Activated CD4-positive, alpha-beta T cell treated with anti-CD3 and anti-CD28 coated beads, Interleukin-2, amount 10 ng/mL, durations not matched to agents 7 days and 5 days (primary cell): Measurements from ENCODE around the gene SOX6. TPM values are rescaled to one million over a fixed set of nuclear protein-coding genes. Genes with fewer than 3 reads are reported as not detected.

Experiments used
- CTCF ChIA-PET: fragments of 350-600 bp; sonication (Branson Sonifier 250); formaldehyde crosslinking; loops from one replicate; lab custom pipeline; 2021; ENCODE audit warnings: antibody characterized with exemption; lab: Charles Lee
- POLR2A ChIA-PET: fragments of 350-600 bp; sonication (Branson Sonifier 250); formaldehyde crosslinking; loops from one replicate; lab custom pipeline; 2021; ENCODE audit warnings: antibody characterized with exemption; lab: Charles Lee
- DNase-seq: peaks from one replicate; pipeline ENCODE4 v3.0.0-alpha.2; 2020
- H3K27ac Mint-ChIP-seq: one replicate; pipeline ENCODE4 v1.8.0; 2021; ENCODE audit warnings: mild to moderate bottlenecking, moderate library complexity, mixed read lengths
- H3K27me3 Mint-ChIP-seq: one replicate; pipeline ENCODE4 v1.8.0; 2021; ENCODE audit warnings: mixed read lengths
- H3K36me3 Mint-ChIP-seq: one replicate; pipeline ENCODE4 v1.8.0; 2021; ENCODE audit warnings: low read depth, mixed read lengths
- H3K4me1 Mint-ChIP-seq: one replicate; pipeline ENCODE4 v1.8.0; 2021; ENCODE audit warnings: mixed read lengths
- H3K4me3 Mint-ChIP-seq: one replicate; pipeline ENCODE4 v1.8.0; 2021; ENCODE audit warnings: mild to moderate bottlenecking, moderate library complexity, mixed read lengths
- H3K9me3 Mint-ChIP-seq: one replicate; pipeline ENCODE4 v1.8.0; 2021; ENCODE audit warnings: mixed read lengths
- total RNA-seq, 2 experiments: library from RNA; stranded (reverse); gene quantifications; one replicate each; pipeline ENCODE4 v1.2.3, GENCODE V29; 2021

SOX6 gene
- total RNA-seq, 2 experiments from 2014 or later, result not detected

DNA sequence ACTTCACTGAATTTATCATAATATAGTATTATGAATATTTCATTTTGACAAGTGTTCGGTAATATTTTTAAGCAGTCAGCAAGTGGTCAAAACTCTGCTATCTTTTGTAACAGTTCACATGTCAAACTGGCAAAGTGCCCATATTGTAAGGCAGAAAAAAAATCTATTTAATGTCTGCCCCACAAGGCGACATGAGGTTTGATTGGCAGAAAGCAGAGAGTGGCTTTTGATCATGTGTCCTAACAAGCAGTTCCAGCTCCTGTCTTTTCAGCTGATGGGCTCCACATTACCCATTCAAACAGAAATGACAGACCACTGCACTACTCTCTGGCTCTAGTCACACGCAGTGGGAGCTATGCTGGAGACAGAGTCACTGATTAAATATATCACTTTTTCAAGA is 59.0 kb downstream of the SOX6 start:
- CTCF ChIA-PET, result no interaction called here
- Mint-ChIP-seq H3K9me3 (no peaks in the 10 kb centered on the region), H3K4me1 (no peaks in the 10 kb centered on the region), H3K4me3 (no peak overlapping the region), H3K36me3 (no peaks in the 10 kb centered on the region), H3K27ac (no peak overlapping the region), H3K27me3 (no peaks in the 10 kb centered on the region)
- no peak for DNase-seq
- POLR2A ChIA-PET, result no interaction called here

DNA sequence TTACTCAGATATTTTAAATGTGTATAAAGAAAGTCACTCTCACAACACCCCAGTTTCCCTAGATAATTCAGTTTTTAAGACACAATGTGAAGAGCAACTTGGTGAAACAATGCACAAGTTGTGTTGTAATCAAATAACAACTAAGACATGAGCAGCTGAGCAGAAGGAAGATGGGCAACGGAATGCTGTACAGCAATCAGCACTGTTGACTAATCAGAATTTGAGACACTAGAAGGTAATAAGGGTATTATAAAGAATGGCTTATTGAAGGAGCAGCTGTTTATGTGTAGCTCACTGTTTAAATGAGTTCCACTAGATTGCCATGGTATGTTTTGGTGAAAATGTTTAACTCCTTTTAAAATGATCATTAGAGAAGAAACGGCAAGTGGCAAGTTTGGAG is 60.1 kb downstream of the SOX6 start:
- Mint-ChIP-seq H3K4me1 (no peaks in the 10 kb centered on the region), H3K36me3 (no peaks in the 10 kb centered on the region), H3K27ac (no peak overlapping the region), H3K9me3 (no peaks in the 10 kb centered on the region), H3K4me3 (no peak overlapping the region), H3K27me3 (no peaks in the 10 kb centered on the region)
- ChIA-PET CTCF (no interaction called here), POLR2A (no interaction called here)
- no peak for DNase-seq

DNA sequence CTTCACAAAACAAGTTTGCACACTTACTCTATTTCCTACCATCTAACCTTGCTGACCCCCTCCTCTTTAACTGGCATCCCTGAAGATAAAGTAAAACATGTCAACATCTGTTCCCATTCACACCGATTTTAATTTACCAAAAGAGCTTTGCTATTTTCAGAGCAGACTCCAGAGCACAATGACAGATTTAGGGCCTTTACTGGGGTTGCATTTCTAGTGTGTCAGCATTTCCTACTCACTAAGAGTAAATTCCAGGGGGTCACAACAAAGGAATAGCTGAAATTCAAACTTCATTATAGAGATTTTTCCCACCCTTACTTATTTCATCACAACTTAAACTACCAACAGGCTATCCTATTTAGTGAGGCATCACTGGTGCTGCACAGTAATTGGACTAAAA is 60.8 kb downstream of the SOX6 start:
- Mint-ChIP-seq H3K27me3 (no peaks in the 10 kb centered on the region), H3K9me3 (no peaks in the 10 kb centered on the region), H3K4me1 (no peaks in the 10 kb centered on the region), H3K4me3 (no peak overlapping the region), H3K36me3 (no peaks in the 10 kb centered on the region), H3K27ac (no peak overlapping the region)
- CTCF ChIA-PET, result no interaction called here
- DNase-seq, result no peak
- POLR2A ChIA-PET, result no interaction called here

DNA sequence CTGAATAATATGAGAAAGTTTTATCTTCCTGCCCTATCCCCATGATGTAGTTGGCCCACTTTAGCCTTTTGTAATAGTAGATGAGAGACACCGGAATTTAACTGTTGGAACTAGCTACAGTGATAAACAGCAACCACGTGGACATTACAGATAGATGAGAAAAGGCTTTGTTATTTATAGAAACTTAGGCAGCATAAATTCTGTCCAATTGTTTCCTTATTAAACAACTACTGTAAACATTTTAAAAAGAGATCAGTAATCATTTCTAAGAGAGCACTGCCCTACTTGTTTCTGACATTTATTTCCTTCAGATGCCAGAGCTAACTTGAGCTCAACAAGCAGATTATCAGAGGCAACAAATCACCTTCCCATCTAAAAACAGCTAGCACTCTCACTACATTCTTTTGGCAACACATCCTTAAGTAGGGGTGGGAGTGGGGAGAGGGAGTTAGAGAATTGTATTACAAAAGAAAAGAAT is 63.1 kb downstream of the SOX6 start:
- Mint-ChIP-seq H3K4me1 (no peaks in the 10 kb centered on the region), H3K27me3 (no peaks in the 10 kb centered on the region), H3K9me3 (no peaks in the 10 kb centered on the region), H3K36me3 (no peaks in the 10 kb centered on the region), H3K27ac (no peak overlapping the region), H3K4me3 (no peak overlapping the region)
- ChIA-PET CTCF (no interaction called here), POLR2A (no interaction called here)
- no peak for DNase-seq

DNA sequence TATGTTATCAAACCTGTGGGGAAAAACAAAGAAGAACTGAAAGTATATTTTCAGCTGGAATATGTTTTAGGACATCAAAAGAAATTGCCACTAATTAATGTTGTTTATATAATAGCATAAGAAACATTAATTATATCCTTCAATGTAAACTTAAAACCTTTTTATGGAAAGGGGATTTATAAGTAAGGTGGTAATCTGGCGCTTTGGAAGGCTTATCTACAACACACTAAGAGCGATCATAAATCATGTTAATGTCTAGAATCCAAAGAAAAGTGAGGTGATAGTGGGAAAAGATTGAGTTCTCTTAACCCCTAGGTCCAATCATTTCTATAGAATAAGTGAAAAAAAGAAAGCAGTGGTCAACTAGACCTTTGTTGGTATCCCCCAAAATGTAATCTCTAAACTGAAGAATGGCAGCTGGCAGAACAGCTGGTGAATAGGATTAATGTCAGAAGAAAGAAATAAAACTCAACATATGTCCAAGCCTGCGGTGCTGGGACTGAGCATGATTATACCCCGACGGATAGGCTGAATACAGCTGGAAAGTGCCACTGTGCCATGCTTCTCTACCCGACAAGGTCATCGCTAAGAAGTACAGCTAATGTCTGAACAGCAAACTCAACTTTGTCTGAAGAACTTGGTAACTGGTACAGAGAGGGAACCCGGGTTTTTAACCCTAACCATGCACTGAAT is 64.0 kb downstream of the SOX6 start:
- Mint-ChIP-seq H3K36me3 (no peaks in the 10 kb centered on the region), H3K27me3 (no peaks in the 10 kb centered on the region), H3K9me3 (no peaks in the 10 kb centered on the region), H3K4me3 (no peak overlapping the region), H3K27ac (no peak overlapping the region), H3K4me1 (no peaks in the 10 kb centered on the region)
- no peak for DNase-seq
- ChIA-PET POLR2A (no interaction called here), CTCF (no interaction called here)

DNA sequence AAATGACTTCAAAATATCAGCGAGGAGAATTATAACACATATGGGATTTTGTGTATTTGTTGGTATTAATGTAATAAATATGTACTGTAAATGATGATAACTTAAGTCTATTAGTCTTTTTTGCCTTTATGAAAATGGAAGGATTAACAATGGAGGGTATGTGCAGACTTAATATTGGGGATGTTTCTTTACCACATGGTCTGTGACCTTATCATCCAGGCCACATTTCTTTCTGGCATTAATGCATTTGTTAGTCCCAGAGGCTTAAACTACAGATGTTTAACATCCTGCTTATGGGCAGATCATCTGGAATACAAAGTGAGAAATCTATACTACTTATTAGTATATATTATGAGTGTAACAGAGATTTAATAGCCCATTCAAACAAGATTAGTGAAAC is 64.6 kb downstream of the SOX6 start:
- no peaks in the 10 kb centered on the region for H3K36me3 Mint-ChIP-seq
- H3K4me3 Mint-ChIP-seq, result no peak overlapping the region
- no peaks in the 10 kb centered on the region for H3K4me1 Mint-ChIP-seq
- no peak for DNase-seq
- ChIA-PET POLR2A (no interaction called here), CTCF (no interaction called here)
- H3K27me3 Mint-ChIP-seq, result no peaks in the 10 kb centered on the region
- H3K9me3 Mint-ChIP-seq, result no peaks in the 10 kb centered on the region
- H3K27ac Mint-ChIP-seq, result no peak overlapping the region

DNA sequence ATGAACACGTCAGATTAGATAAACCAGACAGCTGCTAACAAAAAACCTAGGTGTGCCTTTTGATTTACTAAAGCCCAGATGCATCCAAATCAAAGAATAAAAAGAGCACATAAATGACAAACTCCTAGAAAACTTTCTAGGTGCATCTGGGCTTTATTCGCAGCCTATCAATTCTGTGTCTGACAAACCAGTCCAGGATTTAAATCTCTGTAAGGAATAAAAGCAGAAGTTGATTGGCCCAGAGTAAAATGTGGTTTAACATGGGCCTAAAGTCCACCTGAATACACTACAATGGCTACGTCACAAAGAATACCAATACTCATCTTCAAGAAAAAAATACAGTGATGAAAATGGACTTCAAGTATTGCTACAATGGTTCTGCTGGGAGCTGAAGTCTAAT is 66.8 kb downstream of the SOX6 start:
- no peak for DNase-seq
- Mint-ChIP-seq H3K36me3 (no peaks in the 10 kb centered on the region), H3K9me3 (no peaks in the 10 kb centered on the region), H3K27me3 (no peaks in the 10 kb centered on the region), H3K4me3 (no peak overlapping the region), H3K27ac (no peak overlapping the region), H3K4me1 (no peaks in the 10 kb centered on the region)
- ChIA-PET POLR2A (no interaction called here), CTCF (no interaction called here)

DNA sequence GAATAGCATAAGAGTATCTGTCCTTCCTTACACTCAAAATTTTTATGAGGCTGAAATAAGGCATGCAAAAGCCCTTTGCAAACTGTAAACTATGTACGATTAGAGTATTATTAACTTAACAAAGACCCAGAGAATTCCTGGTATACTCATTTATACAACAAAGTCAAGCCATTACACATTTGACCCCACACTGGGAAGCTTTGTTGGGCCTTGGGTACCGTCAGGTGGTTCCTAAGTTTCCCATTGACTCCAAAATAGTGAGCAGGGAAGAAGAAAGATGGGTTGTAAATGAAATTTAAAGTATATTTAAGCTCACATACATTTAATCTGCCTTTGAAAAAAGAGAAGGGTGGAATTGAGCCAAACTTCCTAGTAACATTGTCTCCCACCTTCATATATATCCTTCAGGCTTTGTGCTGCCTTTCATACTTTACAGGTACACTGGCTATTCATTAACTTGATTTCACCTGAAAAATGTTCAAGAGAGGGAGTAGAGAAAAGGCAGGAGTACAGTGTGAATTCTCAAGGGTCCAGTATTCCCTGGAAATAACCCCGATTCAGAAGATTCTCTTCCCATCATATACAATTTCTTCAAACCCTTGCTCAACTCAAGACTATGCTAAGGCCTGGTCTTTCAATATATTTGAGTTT is 68.6 kb downstream of the SOX6 start:
- Mint-ChIP-seq H3K36me3 (no peaks in the 10 kb centered on the region), H3K4me1 (no peaks in the 10 kb centered on the region), H3K9me3 (no peaks in the 10 kb centered on the region), H3K27ac (no peak overlapping the region), H3K4me3 (no peak overlapping the region), H3K27me3 (no peaks in the 10 kb centered on the region)
- CTCF ChIA-PET, result no interaction called here
- POLR2A ChIA-PET, result no interaction called here
- no peak for DNase-seq

DNA sequence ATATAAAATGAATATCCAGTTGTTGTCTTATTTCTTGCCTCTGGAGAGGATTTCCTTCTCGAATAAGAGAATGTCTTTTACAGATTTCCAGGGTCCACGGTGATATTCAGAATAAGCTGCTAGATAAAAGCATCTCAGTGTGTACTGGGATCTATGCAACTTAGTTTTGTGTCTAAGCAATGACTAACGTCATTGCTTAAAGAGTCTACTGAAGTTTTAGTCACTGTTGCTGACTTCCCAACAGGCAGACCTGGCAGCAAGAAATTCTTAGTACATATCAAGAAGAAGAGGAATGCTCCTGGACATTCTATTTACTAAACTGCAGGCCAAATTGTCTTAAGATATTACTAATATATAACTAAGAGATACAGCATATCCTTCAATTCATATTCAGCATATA is 70.3 kb downstream of the SOX6 start:
- no peak for DNase-seq
- no peaks in the 10 kb centered on the region for H3K9me3 Mint-ChIP-seq
- ChIA-PET POLR2A (no interaction called here), CTCF (no interaction called here)
- H3K27ac Mint-ChIP-seq, result no peak overlapping the region
- H3K36me3 Mint-ChIP-seq, result no peaks in the 10 kb centered on the region
- no peak overlapping the region for H3K4me3 Mint-ChIP-seq
- no peaks in the 10 kb centered on the region for H3K4me1 Mint-ChIP-seq
- H3K27me3 Mint-ChIP-seq, result no peaks in the 10 kb centered on the region

DNA sequence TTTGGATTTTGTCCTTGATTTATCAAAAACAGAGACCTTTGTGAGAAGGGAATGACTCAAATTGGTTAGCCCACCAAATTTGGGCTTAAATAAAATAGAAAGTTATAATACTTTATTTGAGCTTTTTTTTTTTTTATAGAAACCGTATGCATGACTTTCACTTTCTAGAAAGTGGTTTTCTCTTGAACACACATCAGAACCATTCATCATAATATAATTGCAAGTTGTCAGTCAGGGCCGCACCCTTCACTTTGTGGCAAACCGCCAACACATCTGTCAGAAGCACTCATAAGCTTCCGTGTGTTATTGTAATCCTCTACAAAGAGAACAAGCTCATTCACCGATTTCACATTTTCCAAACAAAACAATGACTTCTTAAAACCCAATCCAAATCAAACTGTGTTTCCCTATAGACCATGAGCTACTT is 76.1 kb downstream of the SOX6 start:
- peaks cover 2% of the 10 kb centered on the region for H3K27me3 Mint-ChIP-seq
- no peak overlapping the region for H3K4me3 Mint-ChIP-seq
- no peaks in the 10 kb centered on the region for H3K36me3 Mint-ChIP-seq
- no peaks in the 10 kb centered on the region for H3K9me3 Mint-ChIP-seq
- H3K27ac Mint-ChIP-seq, result no peak overlapping the region
- peak; percentile 54 for DNase-seq
- CTCF ChIA-PET, result no interaction called here
- POLR2A ChIA-PET, result no interaction called here
- peaks cover 1% of the 10 kb centered on the region for H3K4me1 Mint-ChIP-seq

DNA sequence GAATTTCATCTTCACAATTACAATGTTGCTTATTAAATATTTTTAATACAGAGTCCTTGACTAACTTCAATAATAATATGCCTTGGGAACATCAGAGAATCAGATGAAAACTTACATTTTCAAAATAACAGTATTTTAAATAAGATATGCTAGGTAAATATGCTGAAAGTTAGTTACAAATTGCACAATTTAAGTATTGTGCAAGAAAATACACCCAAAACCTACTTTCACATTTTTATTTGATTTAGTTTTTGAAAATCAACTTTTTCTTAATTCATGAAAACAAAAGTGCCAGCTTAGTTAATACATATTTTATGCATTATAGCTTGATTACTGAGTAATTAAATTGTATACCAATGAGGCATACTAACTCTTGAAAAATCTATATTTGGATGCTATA is 76.8 kb downstream of the SOX6 start:
- H3K36me3 Mint-ChIP-seq, result no peaks in the 10 kb centered on the region
- POLR2A ChIA-PET, result no interaction called here
- no peak overlapping the region for H3K27ac Mint-ChIP-seq
- H3K4me3 Mint-ChIP-seq, result no peak overlapping the region
- CTCF ChIA-PET, result no interaction called here
- no peak for DNase-seq
- peaks cover 1% of the 10 kb centered on the region for H3K4me1 Mint-ChIP-seq
- H3K9me3 Mint-ChIP-seq, result no peaks in the 10 kb centered on the region
- peaks cover 2% of the 10 kb centered on the region for H3K27me3 Mint-ChIP-seq

DNA sequence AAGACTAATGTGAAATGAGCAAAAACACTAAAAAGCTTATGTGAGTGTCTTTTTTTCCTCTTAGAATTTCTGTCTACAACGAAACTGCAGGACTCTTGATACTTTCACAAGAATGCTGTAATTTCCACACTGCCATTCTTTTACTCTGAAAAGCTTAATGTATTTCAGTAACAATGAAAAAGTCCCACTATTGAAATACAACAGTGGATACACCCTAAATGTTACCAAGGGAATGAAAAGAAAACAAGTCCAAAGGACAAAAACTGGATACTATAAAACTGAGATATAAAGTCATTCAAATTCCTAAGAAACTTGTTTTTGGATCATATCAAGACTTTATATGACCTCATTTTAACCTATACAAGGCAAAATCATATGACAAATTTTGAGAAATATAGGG is 77.4 kb downstream of the SOX6 start:
- H3K27me3 Mint-ChIP-seq, result peaks cover 2% of the 10 kb centered on the region
- H3K4me3 Mint-ChIP-seq, result no peak overlapping the region
- no peak for DNase-seq
- CTCF ChIA-PET, result no interaction called here
- no peaks in the 10 kb centered on the region for H3K36me3 Mint-ChIP-seq
- peaks cover 1% of the 10 kb centered on the region for H3K4me1 Mint-ChIP-seq
- POLR2A ChIA-PET, result no interaction called here
- no peaks in the 10 kb centered on the region for H3K9me3 Mint-ChIP-seq
- no peak overlapping the region for H3K27ac Mint-ChIP-seq

DNA sequence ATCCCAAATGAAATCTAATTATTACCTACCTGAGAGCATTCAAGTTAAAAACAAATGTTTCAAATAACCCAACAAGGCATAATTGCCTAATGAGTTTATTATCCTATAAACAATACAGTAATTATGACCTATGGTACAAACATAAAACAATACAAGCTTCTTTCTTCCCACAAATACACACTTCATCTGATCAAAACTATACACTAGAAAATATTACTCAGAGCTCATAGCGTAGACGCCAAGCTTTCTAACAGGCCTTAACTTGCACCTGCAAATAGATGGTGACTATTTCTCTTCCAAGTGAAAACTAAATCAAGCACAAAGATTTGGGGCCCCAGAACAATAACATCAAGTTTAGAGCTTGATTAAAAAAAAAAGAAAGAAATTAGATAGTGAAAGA is 78.1 kb downstream of the SOX6 start:
- ChIA-PET POLR2A (no interaction called here), CTCF (no interaction called here)
- peaks cover 1% of the 10 kb centered on the region for H3K4me1 Mint-ChIP-seq
- no peaks in the 10 kb centered on the region for H3K36me3 Mint-ChIP-seq
- H3K27ac Mint-ChIP-seq, result no peak overlapping the region
- no peak overlapping the region for H3K4me3 Mint-ChIP-seq
- no peaks in the 10 kb centered on the region for H3K9me3 Mint-ChIP-seq
- DNase-seq, result no peak
- H3K27me3 Mint-ChIP-seq, result peaks cover 2% of the 10 kb centered on the region

DNA sequence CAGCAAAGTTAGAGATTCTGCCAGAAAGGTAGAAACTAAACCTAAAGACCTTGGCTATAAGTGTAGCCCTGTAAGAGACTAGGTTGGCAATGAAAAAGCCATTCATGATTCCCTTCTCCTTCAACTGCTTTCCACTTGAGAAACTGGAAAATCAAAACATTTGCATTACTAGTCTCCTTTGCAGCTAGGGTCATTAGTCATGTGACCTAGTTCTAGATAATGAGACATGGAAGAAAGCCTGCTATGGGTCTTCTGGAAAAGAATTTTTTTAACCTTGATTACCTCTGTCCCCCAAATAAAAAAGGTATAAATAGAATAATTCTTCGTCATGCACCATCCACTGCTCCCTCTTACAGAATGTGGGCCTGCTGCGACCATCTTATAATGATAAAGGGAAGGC is 80.1 kb downstream of the SOX6 start:
- DNase-seq, result no peak
- Mint-ChIP-seq H3K27me3 (peaks cover 2% of the 10 kb centered on the region), H3K27ac (no peak overlapping the region), H3K36me3 (no peaks in the 10 kb centered on the region), H3K9me3 (no peaks in the 10 kb centered on the region), H3K4me3 (no peak overlapping the region), H3K4me1 (peaks cover 1% of the 10 kb centered on the region)
- ChIA-PET POLR2A (no interaction called here), CTCF (no interaction called here)
